NB4 (cell line): ENCODE results near the gene FCRLB.

Source experiments
- POLR2A ChIP-seq: IDR thresholded peaks from 2 replicates; pipeline ENCODE4 v1.6.1; 2011; ENCODE audit warnings: mild to moderate bottlenecking; ENCODE audit not compliant: insufficient read length; ENCODE audit errors: extremely low read depth
- TF ChIP-seq, protein P1 (sequence below): IDR thresholded peaks from one replicate; pipeline ENCODE4 v1.5.1; 2012; ENCODE audit warnings: low read depth, low read length

- no peak for TF ChIP-seq POLR2A
- TF ChIP-seq, protein P1, sequence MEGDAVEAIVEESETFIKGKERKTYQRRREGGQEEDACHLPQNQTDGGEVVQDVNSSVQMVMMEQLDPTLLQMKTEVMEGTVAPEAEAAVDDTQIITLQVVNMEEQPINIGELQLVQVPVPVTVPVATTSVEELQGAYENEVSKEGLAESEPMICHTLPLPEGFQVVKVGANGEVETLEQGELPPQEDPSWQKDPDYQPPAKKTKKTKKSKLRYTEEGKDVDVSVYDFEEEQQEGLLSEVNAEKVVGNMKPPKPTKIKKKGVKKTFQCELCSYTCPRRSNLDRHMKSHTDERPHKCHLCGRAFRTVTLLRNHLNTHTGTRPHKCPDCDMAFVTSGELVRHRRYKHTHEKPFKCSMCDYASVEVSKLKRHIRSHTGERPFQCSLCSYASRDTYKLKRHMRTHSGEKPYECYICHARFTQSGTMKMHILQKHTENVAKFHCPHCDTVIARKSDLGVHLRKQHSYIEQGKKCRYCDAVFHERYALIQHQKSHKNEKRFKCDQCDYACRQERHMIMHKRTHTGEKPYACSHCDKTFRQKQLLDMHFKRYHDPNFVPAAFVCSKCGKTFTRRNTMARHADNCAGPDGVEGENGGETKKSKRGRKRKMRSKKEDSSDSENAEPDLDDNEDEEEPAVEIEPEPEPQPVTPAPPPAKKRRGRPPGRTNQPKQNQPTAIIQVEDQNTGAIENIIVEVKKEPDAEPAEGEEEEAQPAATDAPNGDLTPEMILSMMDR = no peak
Observed at GRCh38 chr1:161731981-161732718, 10.8 kb downstream of the FCRLB start.
